NCI-H1436 treated with DMSO at 0.1 percent for 48 hours (cell line): ENCODE data around the gene IGFN1.
A peak's percentile ranks its signal among the peaks of the same experiment; 100 is the strongest.

Experiments
- DNase-seq: peaks from one replicate; lab custom pipeline; 2025; lab: John Stamatoyannopoulos, UW

IGFN1 gene

GRCh38 chr1:201163707-201164106, 26.9 kb upstream of the IGFN1 start:
- no peak for DNase-seq

- no peak for DNase-seq
Observed at GRCh38 chr1:201164645-201165044, 26.0 kb upstream of the IGFN1 start.

GRCh38 chr1:201167041-201167991, 23.3 kb upstream of the IGFN1 start:
- no peak for DNase-seq

- DNase-seq, result no peak
Observed at GRCh38 chr1:201169203-201169602, 21.4 kb upstream of the IGFN1 start.

- DNase-seq, result no peak
Observed at GRCh38 chr1:201169971-201170532, 20.6 kb upstream of the IGFN1 start.

- peak; percentile 84 for DNase-seq
Observed at GRCh38 chr1:201170533-201171062, 20.0 kb upstream of the IGFN1 start.

- DNase-seq, result peak; percentile 30
Observed at GRCh38 chr1:201171063-201172036, 19.3 kb upstream of the IGFN1 start.

- no peak for DNase-seq
Observed at GRCh38 chr1:201172326-201172725, 18.3 kb upstream of the IGFN1 start.

GRCh38 chr1:201172999-201173610, 17.5 kb upstream of the IGFN1 start:
- DNase-seq, result no peak

- no peak for DNase-seq
Observed at GRCh38 chr1:201173736-201174135, 16.9 kb upstream of the IGFN1 start.

GRCh38 chr1:201175820-201176500, 14.7 kb upstream of the IGFN1 start:
- no peak for DNase-seq

GRCh38 chr1:201176940-201177339, 13.7 kb upstream of the IGFN1 start:
- DNase-seq, result no peak

- no peak for DNase-seq
Observed at GRCh38 chr1:201178718-201179117, 11.9 kb upstream of the IGFN1 start.

- DNase-seq, result no peak
Observed at GRCh38 chr1:201180141-201180540, 10.5 kb upstream of the IGFN1 start.

- no peak for DNase-seq
Observed at GRCh38 chr1:201180901-201181300, 9.7 kb upstream of the IGFN1 start.

GRCh38 chr1:201181323-201181722, 9.3 kb upstream of the IGFN1 start:
- DNase-seq, result no peak

- DNase-seq, result no peak
Observed at GRCh38 chr1:201181726-201182125, 8.9 kb upstream of the IGFN1 start.

- DNase-seq, result peak; percentile 90
Observed at GRCh38 chr1:201183209-201183608, 7.4 kb upstream of the IGFN1 start.

GRCh38 chr1:201183753-201184152, 6.9 kb upstream of the IGFN1 start:
- no peak for DNase-seq

GRCh38 chr1:201184307-201185122, 6.1 kb upstream of the IGFN1 start:
- DNase-seq, result peak; percentile 10
